Glutamatergic neuron (in vitro differentiated cells): ENCODE data around the gene IHH. TPM values are rescaled to one million over a fixed set of nuclear protein-coding genes. Genes with fewer than 3 reads are reported as not detected.

Experiments
- DNase-seq: peaks from one replicate; pipeline ENCODE4 v3.0.0; 2022
- H3K27ac Mint-ChIP-seq: one replicate; pipeline ENCODE4 v1.8.0; 2020; ENCODE audit warnings: mild to moderate bottlenecking, mixed read lengths, inconsistent platforms; ENCODE audit not compliant: unreplicated experiment
- H3K27me3 Mint-ChIP-seq: one replicate; pipeline ENCODE4 v1.8.0; 2020; ENCODE audit warnings: mild to moderate bottlenecking, moderate library complexity, mixed read lengths, inconsistent platforms; ENCODE audit not compliant: unreplicated experiment
- H3K36me3 Mint-ChIP-seq: one replicate; pipeline ENCODE4 v1.8.0; 2020; ENCODE audit warnings: mild to moderate bottlenecking, mixed read lengths, inconsistent platforms; ENCODE audit not compliant: unreplicated experiment
- H3K4me1 Mint-ChIP-seq: one replicate; pipeline ENCODE4 v1.8.0; 2020; ENCODE audit warnings: mild to moderate bottlenecking, low read depth, mixed read lengths, inconsistent platforms; ENCODE audit not compliant: unreplicated experiment
- H3K4me3 Mint-ChIP-seq: one replicate; pipeline ENCODE4 v1.8.0; 2020; ENCODE audit warnings: mild to moderate bottlenecking, mixed read lengths, inconsistent platforms; ENCODE audit not compliant: unreplicated experiment
- H3K9me3 Mint-ChIP-seq: one replicate; pipeline ENCODE4 v1.8.0; 2020; ENCODE audit warnings: mild to moderate bottlenecking, moderate library complexity, mixed read lengths, inconsistent platforms; ENCODE audit not compliant: unreplicated experiment
- total RNA-seq: library from RNA; stranded (reverse); fragmentation: NEBNext Ultra II Directional; extraction: Animal tissue kit (Norgen Biotek cat#: 25700); gene quantifications from one replicate; pipeline ENCODE4 v1.2.1, GENCODE V29; 2021; ENCODE audit not compliant: unreplicated experiment
- TF ChIP-seq, protein P1 (sequence below): fragments of 200-600 bp; sonication (generic); IDR thresholded peaks from one replicate; pipeline ENCODE4 v1.5.0; 2021; ENCODE audit not compliant: partially characterized antibody, unreplicated experiment

The IHH gene
- total RNA-seq, 1 donor from 2014 or later: not detected

DNA sequence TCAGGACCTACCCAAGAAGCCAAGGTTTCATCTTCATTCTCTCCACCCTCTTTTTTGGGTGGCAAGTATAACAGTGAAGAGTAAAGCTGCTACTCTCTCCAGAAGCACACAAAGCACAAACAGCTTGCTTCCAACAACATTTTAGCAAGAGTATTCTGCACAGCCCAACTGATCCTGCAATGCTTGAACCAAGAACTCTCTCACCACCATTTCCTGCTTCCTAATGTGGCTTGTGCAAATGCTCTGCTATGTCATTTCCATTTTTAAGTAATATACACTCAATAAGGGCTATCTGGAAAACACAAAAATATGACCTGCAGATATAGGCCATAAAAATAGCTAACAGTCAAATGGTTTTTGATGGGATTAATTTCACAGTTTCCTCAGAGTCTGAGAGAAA lies 24.1 kb upstream of the IHH start:
- peaks cover 2% of the 10 kb centered on the region for H3K27me3 Mint-ChIP-seq

DNA sequence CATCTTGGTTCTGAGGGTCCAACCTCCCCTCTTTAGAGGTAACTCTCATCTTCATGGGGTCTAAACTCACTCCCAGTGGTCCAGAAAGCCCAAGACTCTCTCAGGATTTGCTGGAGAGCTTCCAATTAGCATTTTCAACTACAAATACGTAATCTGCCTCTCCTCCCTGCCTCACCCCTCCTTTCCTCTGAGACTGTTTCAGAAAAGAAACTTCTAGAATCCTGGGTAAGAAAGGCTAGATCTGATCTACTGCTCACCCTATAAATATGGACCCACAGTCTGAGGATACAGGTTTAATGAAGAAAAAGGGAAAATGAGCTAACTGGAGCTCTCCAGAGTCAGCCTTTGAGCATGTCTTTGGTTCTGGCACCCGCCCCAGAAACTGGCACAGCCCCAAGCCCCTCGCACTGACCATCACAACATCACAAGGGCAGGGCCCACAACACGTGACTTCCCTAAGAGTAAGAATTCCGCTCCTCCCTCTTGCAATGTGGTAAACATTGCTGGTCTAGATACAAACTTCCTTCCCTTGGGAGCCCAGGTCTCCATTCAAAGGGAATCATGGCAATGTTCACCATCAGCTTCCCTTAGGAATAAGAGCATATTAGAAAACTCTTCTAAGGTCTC lies 21.7 kb upstream of the IHH start:
- Mint-ChIP-seq H3K36me3 (no peaks in the 10 kb centered on the region), H3K27me3 (peaks cover 2% of the 10 kb centered on the region), H3K4me1 (peaks cover 17% of the 10 kb centered on the region), H3K4me3 (no peak overlapping the region), H3K9me3 (no peaks in the 10 kb centered on the region), H3K27ac (no peak overlapping the region)
- TF ChIP-seq, protein P1, sequence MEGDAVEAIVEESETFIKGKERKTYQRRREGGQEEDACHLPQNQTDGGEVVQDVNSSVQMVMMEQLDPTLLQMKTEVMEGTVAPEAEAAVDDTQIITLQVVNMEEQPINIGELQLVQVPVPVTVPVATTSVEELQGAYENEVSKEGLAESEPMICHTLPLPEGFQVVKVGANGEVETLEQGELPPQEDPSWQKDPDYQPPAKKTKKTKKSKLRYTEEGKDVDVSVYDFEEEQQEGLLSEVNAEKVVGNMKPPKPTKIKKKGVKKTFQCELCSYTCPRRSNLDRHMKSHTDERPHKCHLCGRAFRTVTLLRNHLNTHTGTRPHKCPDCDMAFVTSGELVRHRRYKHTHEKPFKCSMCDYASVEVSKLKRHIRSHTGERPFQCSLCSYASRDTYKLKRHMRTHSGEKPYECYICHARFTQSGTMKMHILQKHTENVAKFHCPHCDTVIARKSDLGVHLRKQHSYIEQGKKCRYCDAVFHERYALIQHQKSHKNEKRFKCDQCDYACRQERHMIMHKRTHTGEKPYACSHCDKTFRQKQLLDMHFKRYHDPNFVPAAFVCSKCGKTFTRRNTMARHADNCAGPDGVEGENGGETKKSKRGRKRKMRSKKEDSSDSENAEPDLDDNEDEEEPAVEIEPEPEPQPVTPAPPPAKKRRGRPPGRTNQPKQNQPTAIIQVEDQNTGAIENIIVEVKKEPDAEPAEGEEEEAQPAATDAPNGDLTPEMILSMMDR: no peak
- DNase-seq: no peak

More for the DNA sequence above, 24.1 kb upstream of the IHH start:
- no peaks in the 10 kb centered on the region for H3K9me3 Mint-ChIP-seq
- DNase-seq: no peak
- TF ChIP-seq, protein P1: no peak
- peaks cover 19% of the 10 kb centered on the region for H3K4me1 Mint-ChIP-seq
- H3K4me3 Mint-ChIP-seq: no peak overlapping the region
- H3K27ac Mint-ChIP-seq: no peak overlapping the region
- no peaks in the 10 kb centered on the region for H3K36me3 Mint-ChIP-seq

DNA sequence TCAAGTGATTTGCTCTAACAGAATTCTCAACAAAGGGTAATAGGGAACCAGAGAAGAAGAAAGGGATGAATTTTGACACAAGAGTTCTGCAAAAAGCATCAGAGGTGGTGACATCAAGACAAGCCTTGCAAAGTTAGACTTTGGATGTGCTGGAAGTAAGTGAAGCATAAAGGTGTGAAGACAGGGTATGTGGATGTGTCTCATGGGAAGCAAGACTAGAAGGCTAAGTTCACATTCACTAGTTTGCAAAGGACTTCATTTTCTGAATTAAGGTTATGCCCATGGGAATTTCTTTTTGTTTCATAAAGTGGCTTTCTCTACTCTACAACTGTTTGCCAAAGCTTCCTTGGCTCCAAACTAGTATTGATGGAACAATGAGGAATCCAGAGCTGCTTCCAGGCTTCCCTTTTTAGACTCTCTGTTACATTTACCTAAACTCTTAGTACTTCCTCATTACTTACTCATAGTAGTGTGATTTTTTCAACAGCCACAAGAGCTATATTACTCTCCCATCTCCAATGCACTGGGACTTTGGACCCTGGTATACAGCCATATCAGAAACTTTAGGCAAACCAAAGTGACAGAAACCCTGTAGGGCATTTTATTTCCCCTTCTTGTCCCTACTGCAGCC lies 21.1 kb upstream of the IHH start:
- peaks cover 11% of the 10 kb centered on the region for H3K4me1 Mint-ChIP-seq
- no peak overlapping the region for H3K27ac Mint-ChIP-seq
- no peak overlapping the region for H3K4me3 Mint-ChIP-seq
- H3K27me3 Mint-ChIP-seq: peaks cover 2% of the 10 kb centered on the region
- no peak for DNase-seq
- no peaks in the 10 kb centered on the region for H3K9me3 Mint-ChIP-seq
- TF ChIP-seq, protein P1: no peak
- H3K36me3 Mint-ChIP-seq: no peaks in the 10 kb centered on the region

DNA sequence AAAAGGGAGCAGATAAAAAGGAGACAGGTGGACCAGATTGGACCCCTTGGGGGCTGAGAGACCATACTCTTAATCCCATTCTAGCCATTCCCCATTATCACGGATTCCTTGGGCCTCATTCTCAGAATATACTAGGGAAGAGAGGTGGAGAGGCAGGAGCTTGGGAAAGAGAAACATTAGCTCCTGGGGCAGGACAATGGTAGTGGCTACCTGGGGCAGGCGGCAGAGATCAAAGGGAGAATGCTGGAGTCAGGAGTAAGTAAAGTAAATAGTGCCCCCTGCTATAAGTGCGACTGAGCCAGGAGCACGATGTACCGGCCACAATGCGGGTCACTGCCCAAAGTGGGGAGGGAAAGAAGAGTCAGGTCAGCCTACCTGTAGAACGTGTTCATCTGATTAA lies 20.4 kb upstream of the IHH start:
- no peaks in the 10 kb centered on the region for H3K36me3 Mint-ChIP-seq

DNA sequence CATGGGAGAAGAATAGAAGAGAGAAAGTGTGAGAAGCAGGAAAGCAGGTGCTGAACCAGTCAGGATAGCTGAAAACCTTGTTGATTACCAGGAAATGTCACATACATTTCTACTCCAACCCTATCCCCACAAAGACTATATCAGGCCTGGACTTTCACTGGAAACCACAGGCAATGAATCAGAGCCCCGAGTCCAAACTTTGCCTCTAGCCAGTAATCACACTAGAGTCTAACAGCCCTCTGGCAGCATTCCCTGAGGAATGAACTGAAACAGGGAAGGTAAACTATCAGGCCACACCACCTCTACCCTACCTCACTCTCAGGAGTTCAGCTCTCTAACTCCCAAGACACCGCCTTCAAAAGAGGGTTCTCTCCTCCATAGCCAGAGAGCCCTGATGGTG lies 18.7 kb upstream of the IHH start:
- Mint-ChIP-seq H3K27ac (no peak overlapping the region), H3K36me3 (no peaks in the 10 kb centered on the region), H3K27me3 (peaks cover 3% of the 10 kb centered on the region), H3K4me1 (no peaks in the 10 kb centered on the region), H3K4me3 (no peak overlapping the region), H3K9me3 (no peaks in the 10 kb centered on the region)
- DNase-seq: no peak
- TF ChIP-seq, protein P1: no peak

More for the DNA sequence above, 20.4 kb upstream of the IHH start:
- Mint-ChIP-seq H3K4me1 (peaks cover 4% of the 10 kb centered on the region), H3K27me3 (peaks cover 2% of the 10 kb centered on the region), H3K4me3 (no peak overlapping the region), H3K27ac (no peak overlapping the region), H3K9me3 (no peaks in the 10 kb centered on the region)
- no peak for DNase-seq
- TF ChIP-seq, protein P1: no peak
